ENCODE data around the gene NAB2. TPM values are rescaled to one million over a fixed set of nuclear protein-coding genes. Genes with fewer than 3 reads are reported as not detected.

NAB2 gene
- total and polyA plus RNA-seq, 9 of the 15 experiments (the other 6 are each of a cell fraction or from before 2014, with no cell fraction given): 0.45 to 40.9 (median 20.4) TPM

DNA sequence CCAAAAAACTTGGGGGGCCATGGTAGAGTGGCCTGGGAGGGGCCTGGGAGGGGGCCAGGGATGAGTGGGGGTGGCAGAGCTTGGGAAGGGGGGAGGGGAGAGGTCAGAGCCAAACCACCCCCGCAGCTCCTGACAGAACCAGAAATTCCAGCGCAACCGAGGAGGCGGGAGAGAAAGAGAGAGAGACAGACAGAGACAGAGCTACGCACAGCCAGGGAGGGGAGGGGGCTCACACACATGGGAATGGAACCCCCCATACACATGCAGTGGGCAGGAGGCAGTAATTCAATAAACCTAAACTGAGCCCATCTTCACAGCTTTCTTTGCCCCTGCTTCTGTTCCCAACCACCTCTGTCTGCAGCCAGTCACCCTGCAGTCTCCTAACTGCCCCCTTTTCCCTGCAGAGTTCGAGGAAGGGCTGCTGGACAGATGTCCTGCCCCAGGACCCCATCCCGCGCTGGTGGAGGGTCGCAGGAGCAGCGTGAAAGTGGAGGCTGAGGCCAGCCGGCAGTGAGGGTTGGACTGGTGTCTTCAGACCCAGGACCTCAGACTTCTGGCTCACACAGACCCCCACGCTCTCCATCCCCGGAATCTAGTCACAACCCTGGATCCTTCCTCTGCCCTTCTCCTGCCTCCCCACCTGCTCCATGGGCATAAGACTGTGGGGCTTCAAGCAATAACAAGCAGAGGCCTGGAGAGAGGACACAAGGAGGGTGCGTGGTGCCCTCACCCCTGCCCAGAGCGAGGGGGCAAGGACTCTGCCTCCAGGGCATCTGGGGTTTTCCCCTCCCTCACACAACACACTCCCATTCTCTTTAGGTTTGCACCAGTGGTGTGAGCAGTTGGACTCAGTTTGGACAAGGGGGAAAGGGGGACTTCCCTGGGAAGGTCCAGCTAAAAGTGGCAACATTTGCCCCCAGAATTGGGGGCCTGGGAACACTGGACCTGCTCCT lies 5.6 kb downstream of the NAB2 start:
- Histone ChIP-seq H3K4me1 (replicated peaks in 1 of 2; ENCODE audit: control insufficient read depth in 2 of 2, insufficient read depth in 2 of 2, low read length in 2 of 2) (peaks cover 42 to 65% of the 10 kb centered on the region in 2 experiments), H4K20me1 (replicated peaks; ENCODE audit: control insufficient read depth, insufficient read depth, low read length) (peaks cover 5% of the 10 kb centered on the region), H3K9me1 (ENCODE audit: control insufficient read depth, insufficient read depth, low read length) (no peaks in the 10 kb centered on the region), H3K9me3 (replicated peaks; ENCODE audit: control insufficient read depth, insufficient read depth, low read depth, low read length) (no peaks in the 10 kb centered on the region), H3K9ac (ENCODE audit: insufficient read depth in 1 of 2, low read depth in 2 of 2, low read length in 2 of 2) (peak overlapping the region; percentile 33 to 84; a peak in 3 of 4 replicates), H3K27me3 (ENCODE audit: control insufficient read depth in 2 of 2, insufficient read depth in 2 of 2, low read length in 2 of 2) (no peaks in the 10 kb centered on the region; a peak in 1 of 5 replicates), H3K79me2 (ENCODE audit: control insufficient read depth, insufficient read depth, low read length) (peaks cover 33% of the 10 kb centered on the region), H2AFZ (ENCODE audit: low read depth, low read length) (no peak overlapping the region), H3K27ac (ENCODE audit: extremely low read depth, low read depth, low read length) (peak overlapping the region; percentile 62; the same call in 2 of the 3 replicates), H3K4me3 (no peak overlapping the region), H3K36me3 (ENCODE audit: control insufficient read depth, insufficient read depth, low read length) (peaks cover 80% of the 10 kb centered on the region), H3K4me2 (ENCODE audit: insufficient read depth, low read length) (peak overlapping the region; percentile 51)
- in situ Hi-C loops (cut with MboI): no loop called here
- BruUV-seq (replicated peaks): no TSS peak
- ATAC-seq (no peak), FAIRE-seq (no peak), DNase-seq (ENCODE audit: extremely low read depth in 1 of 4, low spot score in 3 of 4) (no peak)
- intact Hi-C loops (cut with micrococcal nuclease): no loop called here
- ChIA-PET POLR2A (interaction anchor here (0.6 to 4.3 kb wide), 4 partner anchors 16 to 146 kb away, joined by 3 to 18 read pairs (median 6); partner anchors contain the start of genes NEMP1 and STAT6), CTCF (ENCODE audit: low intra/inter-chr PET ratio) (interaction anchor here (0.7 to 3.0 kb wide), 2 partner anchors 22 to 25 kb away, joined by 3 to 27 read pairs; no protein-coding TSS in a partner anchor)
- WGBS (ENCODE audit: insufficient coverage, low coverage, missing lambda C conversion rate): 88% methylated on average over 11 of the region's 15 CpGs
- TF ChIP-seq RCOR1 (IDR thresholded peaks at IDR 0.05; ENCODE audit: borderline replicate concordance in 1 of 2, low read depth in 2 of 2, low read length in 2 of 2): no peak
- TF ChIP-seq, protein P1, sequence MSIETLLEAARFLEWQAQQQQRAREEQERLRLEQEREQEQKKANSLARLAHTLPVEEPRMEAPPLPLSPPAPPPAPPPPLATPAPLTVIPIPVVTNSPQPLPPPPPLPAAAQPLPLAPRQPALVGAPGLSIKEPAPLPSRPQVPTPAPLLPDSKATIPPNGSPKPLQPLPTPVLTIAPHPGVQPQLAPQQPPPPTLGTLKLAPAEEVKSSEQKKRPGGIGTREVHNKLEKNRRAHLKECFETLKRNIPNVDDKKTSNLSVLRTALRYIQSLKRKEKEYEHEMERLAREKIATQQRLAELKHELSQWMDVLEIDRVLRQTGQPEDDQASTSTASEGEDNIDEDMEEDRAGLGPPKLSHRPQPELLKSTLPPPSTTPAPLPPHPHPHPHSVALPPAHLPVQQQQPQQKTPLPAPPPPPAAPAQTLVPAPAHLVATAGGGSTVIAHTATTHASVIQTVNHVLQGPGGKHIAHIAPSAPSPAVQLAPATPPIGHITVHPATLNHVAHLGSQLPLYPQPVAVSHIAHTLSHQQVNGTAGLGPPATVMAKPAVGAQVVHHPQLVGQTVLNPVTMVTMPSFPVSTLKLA (conservative IDR thresholded peaks at IDR 0.05): no peak
- TF ChIP-seq SOX6 (IDR thresholded peaks at IDR 0.05): no peak
- TF ChIP-seq POLR2A (conservative IDR thresholded peaks at IDR 0.05): 0 out of 2 replicates have a peak, but pooled peaks have one; percentile 29
- no peak for TF ChIP-seq ZKSCAN1 (IDR thresholded peaks at IDR 0.05; ENCODE audit: low read depth, low read length)
- no peak for TF ChIP-seq POU5F1 (IDR thresholded peaks at IDR 0.05; ENCODE audit: borderline replicate concordance, low read depth, low read length, partially characterized antibody)
- no peak for TF ChIP-seq CBX2 (IDR thresholded peaks at IDR 0.05; ENCODE audit: insufficient read depth, low read length, poor library complexity, severe bottlenecking)
- no peak for TF ChIP-seq ETV6 (IDR thresholded peaks at IDR 0.05; ENCODE audit: borderline replicate concordance in 1 of 2, low read depth in 2 of 2, low read length in 1 of 2)
- TF ChIP-seq ETV6 (CRISPR knock-in tag; IDR thresholded peaks at IDR 0.05; ENCODE audit: borderline replicate concordance): no peak
- TF ChIP-seq C11orf30 (IDR thresholded peaks at IDR 0.05; ENCODE audit: low read depth): no peak
- no peak for TF ChIP-seq ELF4 (CRISPR knock-in tag; IDR thresholded peaks at IDR 0.05)
- TF ChIP-seq POLR2AphosphoS5 (IDR thresholded peaks at IDR 0.05; ENCODE audit: control insufficient read depth, insufficient read depth, low read depth, low read length): peak; percentile 51; the same call in 1 of the 2 replicates
- TF ChIP-seq KAT2B (IDR thresholded peaks at IDR 0.05; ENCODE audit: low read depth, low read length): no peak
- TF ChIP-seq JUNB (CRISPR knock-in tag; conservative IDR thresholded peaks at IDR 0.05): no peak
- peak; percentile 30; the same call in 1 of the 2 replicates for TF ChIP-seq ZNF740 (CRISPR knock-in tag; IDR thresholded peaks at IDR 0.05)
- no peak for TF ChIP-seq ZNF740 (tag; IDR thresholded peaks at IDR 0.05)
- TF ChIP-seq SUPT5H (IDR thresholded peaks at IDR 0.05): 0 out of 2 replicates have a peak, but pooled peaks have one; percentile 27
- peak; percentile 52; the same call in 1 of the 2 replicates for TF ChIP-seq EGR1 (conservative IDR thresholded peaks at IDR 0.05)
- no peak for TF ChIP-seq MAZ (CRISPR knock-in tag; conservative IDR thresholded peaks at IDR 0.05 in 1 of 2, IDR thresholded peaks at IDR 0.05 in 1 of 2)
- no peak for TF ChIP-seq ZNF707 (CRISPR knock-in tag; conservative IDR thresholded peaks at IDR 0.05)

Data from K562 (cell line).